ENCODE measurements around the gene LRRC46. TPM values are rescaled to one million over a fixed set of nuclear protein-coding genes. Genes with fewer than 3 reads are reported as not detected.

LRRC46 gene
- total and polyA plus RNA-seq, 2 donors from 2014 or later: 0.91 to 1.5 TPM

DNA sequence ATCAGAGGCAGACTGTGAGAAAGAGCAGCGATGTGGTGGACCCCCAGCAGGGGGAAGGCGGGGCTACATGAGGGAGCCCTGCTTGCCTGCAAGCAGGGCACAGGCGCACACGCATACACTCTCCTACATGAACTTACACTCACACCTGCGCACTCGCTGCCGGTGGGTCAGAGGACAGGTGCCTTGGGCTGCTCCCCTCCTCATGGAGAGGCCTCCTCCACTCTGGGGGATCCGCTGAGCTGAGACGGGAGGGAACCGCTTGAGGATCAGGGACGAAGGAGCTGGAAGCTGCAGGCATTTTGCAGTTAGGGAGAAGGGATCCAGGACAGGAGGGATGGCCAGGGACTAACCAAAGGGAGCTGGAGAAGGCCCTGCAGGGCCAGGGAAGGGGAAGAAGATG lies 24.0 kb upstream of the LRRC46 start:
- intact Hi-C loops (cut with DNase I): no loop called here

GRCh38 chr17:47808036-47808829 lies 23.2 kb upstream of the LRRC46 start:
- peaks cover 0 to 9% (median 4%) of the 10 kb centered on the region in 3 donors for H3K36me3 ChIP-seq (ENCODE audit: control insufficient read depth in 2 of 3, insufficient read depth in 3 of 3, low read length in 3 of 3)
- H3K9me3 ChIP-seq (ENCODE audit: control insufficient read depth in 2 of 3, insufficient read depth in 1 of 3, low read length in 3 of 3): no peaks in the 10 kb centered on the region
- H3K27me3 ChIP-seq (ENCODE audit: control insufficient read depth, insufficient read depth, low read length): no peaks in the 10 kb centered on the region
- H3K4me1 ChIP-seq (ENCODE audit: control insufficient read depth in 2 of 3, insufficient read depth in 2 of 3, low read depth in 1 of 3, low read length in 3 of 3): no peaks in the 10 kb centered on the region
- FAIRE-seq (no peak), DNase-seq (peak in 1 of 5 donors; percentile 2)
- no peak overlapping the region for H3K4me3 ChIP-seq (ENCODE audit: low read length in 3 of 3)
- intact Hi-C loops (cut with DNase I): no loop called here
- TF ChIP-seq CTCF (IDR thresholded peaks at IDR 0.05; ENCODE audit: borderline replicate concordance, extremely low read depth, insufficient read depth): no peak
- H3K27ac ChIP-seq (ENCODE audit: low read depth in 2 of 2, low read length in 2 of 2): no peak overlapping the region
- no peak overlapping the region for H3K9ac ChIP-seq (ENCODE audit: low read length in 3 of 3)

More for the DNA sequence above, 24.0 kb upstream of the LRRC46 start:
- Histone ChIP-seq H3K9ac (ENCODE audit: low read length in 3 of 3) (no peak overlapping the region), H3K4me1 (ENCODE audit: control insufficient read depth in 2 of 3, insufficient read depth in 2 of 3, low read depth in 1 of 3, low read length in 3 of 3) (no peaks in the 10 kb centered on the region), H3K27me3 (ENCODE audit: control insufficient read depth, insufficient read depth, low read length) (no peaks in the 10 kb centered on the region), H3K27ac (ENCODE audit: low read depth in 2 of 2, low read length in 2 of 2) (no peak overlapping the region), H3K36me3 (ENCODE audit: control insufficient read depth in 2 of 3, insufficient read depth in 3 of 3, low read length in 3 of 3) (peaks cover 0 to 9% (median 4%) of the 10 kb centered on the region in 3 donors), H3K4me3 (ENCODE audit: low read length in 3 of 3) (no peak overlapping the region), H3K9me3 (ENCODE audit: control insufficient read depth in 2 of 3, insufficient read depth in 1 of 3, low read length in 3 of 3) (no peaks in the 10 kb centered on the region)
- no peak for TF ChIP-seq CTCF (IDR thresholded peaks at IDR 0.05; ENCODE audit: borderline replicate concordance, extremely low read depth, insufficient read depth)
- no peak for DNase-seq
- FAIRE-seq: no peak

GRCh38 chr17:47808830-47809480 lies 22.5 kb upstream of the LRRC46 start:
- H3K4me1 ChIP-seq (ENCODE audit: control insufficient read depth in 2 of 3, insufficient read depth in 2 of 3, low read depth in 1 of 3, low read length in 3 of 3): no peaks in the 10 kb centered on the region
- no peak for TF ChIP-seq CTCF (IDR thresholded peaks at IDR 0.05; ENCODE audit: borderline replicate concordance, extremely low read depth, insufficient read depth)
- intact Hi-C loops (cut with DNase I): no loop called here
- H3K27me3 ChIP-seq (ENCODE audit: control insufficient read depth, insufficient read depth, low read length): no peaks in the 10 kb centered on the region
- H3K4me3 ChIP-seq (ENCODE audit: low read length in 3 of 3): no peak overlapping the region
- no peak overlapping the region for H3K9ac ChIP-seq (ENCODE audit: low read length in 3 of 3)
- FAIRE-seq (no peak), DNase-seq (no peak)
- no peak overlapping the region for H3K27ac ChIP-seq (ENCODE audit: low read depth in 2 of 2, low read length in 2 of 2)
- H3K36me3 ChIP-seq (ENCODE audit: control insufficient read depth in 2 of 3, insufficient read depth in 3 of 3, low read length in 3 of 3): peaks cover 0 to 9% (median 4%) of the 10 kb centered on the region in 3 donors
- H3K9me3 ChIP-seq (ENCODE audit: control insufficient read depth in 2 of 3, insufficient read depth in 1 of 3, low read length in 3 of 3): no peaks in the 10 kb centered on the region
